Stomach (tissue), 9 donors: ENCODE data around the gene KCNT1. TPM values are rescaled to one million over a fixed set of nuclear protein-coding genes. Genes with fewer than 3 reads are reported as not detected.

Source experiments
- DNase-seq, 2 donors: peaks; one replicate each; pipeline versions ENCODE4 v3.0.0 to v3.0.0-alpha.2; 2013 to 2019
- H3K27ac ChIP-seq, 5 donors: fragments of 200-600 bp in 4 of 5; sonication (generic) in 4 of 5; one replicate each; pipeline ENCODE4 v1.5.1; 2013 to 2019; ENCODE audit warnings: mild to moderate bottlenecking in 1 of 5, moderate library complexity in 1 of 5
- H3K27me3 ChIP-seq, 3 donors: fragments of 200-600 bp; sonication (generic); one replicate each; pipeline ENCODE4 v1.5.1; 2017 to 2019; ENCODE audit warnings: mixed run types in 1 of 3
- H3K36me3 ChIP-seq, 4 donors: fragments of 200-600 bp; sonication (generic); 1 replicate in 3 of 4; 2 replicates in 1 of 4; pipeline ENCODE4 v1.5.1; 2016 to 2019
- H3K4me1 ChIP-seq, 4 donors: fragments of 200-600 bp; sonication (generic); one replicate each; pipeline ENCODE4 v1.5.1; 2016 to 2019
- H3K4me3 ChIP-seq, 4 donors: fragments of 200-600 bp; sonication (generic) in 3 of 4; one replicate each; pipeline ENCODE4 v1.5.1; 2016 to 2019; ENCODE audit warnings: mild to moderate bottlenecking in 1 of 4
- H3K9me3 ChIP-seq, 4 donors: fragments of 200-600 bp; sonication (generic); one replicate each; pipeline ENCODE4 v1.5.1; 2016 to 2019
- CTCF ChIP-seq, 7 experiments: fragments of 450-650 bp in 4 of 7; fragments of 200-600 bp in 3 of 7; sonication (generic) in 3 of 7; IDR thresholded peaks; one replicate each; pipeline ENCODE4 v1.5.1; 2016 to 2019; ENCODE audit warnings: antibody characterized with exemption in 7 of 7, control low read depth in 2 of 7, mild to moderate bottlenecking in 1 of 7
- EP300 ChIP-seq: sonication (generic); formaldehyde crosslinking; IDR thresholded peaks from one replicate; pipeline ENCODE4 v1.6.1; 2017; ENCODE audit warnings: antibody characterized with exemption
- POLR2A ChIP-seq, 4 donors: fragments of 450-650 bp; IDR thresholded peaks; one replicate each; pipeline ENCODE4 v1.6.1; 2016; ENCODE audit warnings: antibody characterized with exemption in 4 of 4, control low read depth in 2 of 4, mild to moderate bottlenecking in 1 of 4, moderate library complexity in 1 of 4
- POLR2AphosphoS5 ChIP-seq, 3 donors: sonication (generic); formaldehyde crosslinking; IDR thresholded peaks; one replicate each; pipeline ENCODE4 v1.6.1; 2016; ENCODE audit warnings: antibody characterized with exemption in 3 of 3
- WGBS, 5 donors: extraction: QIAGEN DNeasy Blood & Tissue Kit in 3 of 5; methylation state at CpG; one replicate each; pipeline versions ENCODE4 v1.1.5 to v1.1.7; 2013 to 2018; 5-methylcytosine and 5-hydroxymethylcytosine counted together
- intact Hi-C: fragments of 100-400 bp; cut with DNase I; formaldehyde crosslinking; loops from one replicate; pipeline ENCODE4 v1.15.1; 2023; ENCODE audit warnings: low total_unique reads
- polyA plus RNA-seq, 3 donors: library from polyadenylated mRNA; stranded (reverse); fragments of 200-250 nt; gene quantifications; one replicate each; pipeline ENCODE4 v1.2.3, GENCODE V29; 2013
- total RNA-seq, 5 donors: library from RNA; depleted of rRNA; stranded (reverse); fragments of >200 nt; gene quantifications; one replicate each; pipeline versions ENCODE4 v1.1.0 to v1.2.3, GENCODE V29; 2014 to 2016
- donor health status: healthy with polysubstance abuse.
- donor health status: Bipolar disorder and iron deficiency.
- donor health status: healthy.

The KCNT1 gene
- total and polyA plus RNA-seq, 8 donors, result 0.10 to 12.9 (median 0.37) TPM; not detected in 4

GRCh38 chr9:135745189-135745588, 43.2 kb downstream of the KCNT1 start:
- no peak for TF ChIP-seq POLR2AphosphoS5 (IDR thresholded peaks at IDR 0.05)
- no peak for TF ChIP-seq EP300
- no peak for TF ChIP-seq POLR2A (IDR thresholded peaks at IDR 0.05)
- no peak for TF ChIP-seq CTCF (IDR thresholded peaks at IDR 0.05)
- no peak for DNase-seq
- Histone ChIP-seq H3K36me3 (no peaks in the 10 kb centered on the region), H3K27ac (no peak overlapping the region), H3K27me3 (peaks cover 0 to 96% (median 0%) of the 10 kb centered on the region in 3 donors), H3K4me1 (no peaks in the 10 kb centered on the region), H3K9me3 (no peaks in the 10 kb centered on the region), H3K4me3 (no peak overlapping the region)
- WGBS, 5 donors, result 70 to 80% (median 78%) methylated on average over 5 to 21 of the region's 21 CpGs
- intact Hi-C loops, result no loop called here

- Histone ChIP-seq H3K9me3 (no peaks in the 10 kb centered on the region), H3K36me3 (no peaks in the 10 kb centered on the region), H3K4me1 (no peaks in the 10 kb centered on the region), H3K27me3 (peaks cover 0 to 96% (median 0%) of the 10 kb centered on the region in 3 donors), H3K27ac (no peak overlapping the region), H3K4me3 (no peak overlapping the region)
- intact Hi-C loops, result no loop called here
- DNase-seq, result no peak
- 79 to 86% (median 82%) methylated on average over 23 to 24 of the region's 24 CpGs for WGBS, 5 donors
- TF ChIP-seq EP300 (no peak), POLR2AphosphoS5 (IDR thresholded peaks at IDR 0.05) (no peak), POLR2A (IDR thresholded peaks at IDR 0.05) (no peak)
Observed at GRCh38 chr9:135745686-135746324, 43.8 kb downstream of the KCNT1 start.

GRCh38 chr9:135746565-135746964, 44.6 kb downstream of the KCNT1 start:
- H3K4me3 ChIP-seq, result no peak overlapping the region
- H3K9me3 ChIP-seq, result no peaks in the 10 kb centered on the region
- no peak overlapping the region for H3K27ac ChIP-seq
- peaks cover 0 to 90% (median 3%) of the 10 kb centered on the region in 3 donors for H3K27me3 ChIP-seq
- no peak for DNase-seq
- TF ChIP-seq POLR2AphosphoS5 (IDR thresholded peaks at IDR 0.05) (no peak), EP300 (no peak), CTCF (IDR thresholded peaks at IDR 0.05) (no peak), POLR2A (IDR thresholded peaks at IDR 0.05) (no peak)
- intact Hi-C loops, result no loop called here
- no peaks in the 10 kb centered on the region for H3K4me1 ChIP-seq
- WGBS, 5 donors, result 48 to 62% (median 57%) methylated on average over 9 of the region's 9 CpGs
- no peaks in the 10 kb centered on the region for H3K36me3 ChIP-seq

- no peaks in the 10 kb centered on the region for H3K36me3 ChIP-seq
- no peak for DNase-seq
- H3K27ac ChIP-seq, result no peak overlapping the region
- no peaks in the 10 kb centered on the region for H3K9me3 ChIP-seq
- H3K27me3 ChIP-seq, result peaks cover 0 to 83% (median 3%) of the 10 kb centered on the region in 3 donors
- TF ChIP-seq EP300 (no peak), CTCF (IDR thresholded peaks at IDR 0.05) (no peak), POLR2A (IDR thresholded peaks at IDR 0.05) (no peak), POLR2AphosphoS5 (IDR thresholded peaks at IDR 0.05) (no peak)
- intact Hi-C loops, result no loop called here
- no peaks in the 10 kb centered on the region for H3K4me1 ChIP-seq
- no peak overlapping the region for H3K4me3 ChIP-seq
- 55 to 78% (median 66%) methylated on average over 5 to 13 of the region's 13 CpGs for WGBS, 5 donors
Observed at GRCh38 chr9:135747311-135747710, 45.3 kb downstream of the KCNT1 start.

GRCh38 chr9:135748676-135749075, 46.7 kb downstream of the KCNT1 start:
- intact Hi-C loops, result no loop called here
- Histone ChIP-seq H3K27me3 (peaks cover 0 to 70% (median 3%) of the 10 kb centered on the region in 3 donors), H3K36me3 (no peaks in the 10 kb centered on the region), H3K4me3 (no peak overlapping the region), H3K9me3 (no peaks in the 10 kb centered on the region), H3K4me1 (no peaks in the 10 kb centered on the region), H3K27ac (no peak overlapping the region)
- DNase-seq, result no peak
- WGBS, 5 donors, result 63 to 79% (median 67%) methylated on average over 7 to 16 of the region's 16 CpGs
- TF ChIP-seq POLR2A (IDR thresholded peaks at IDR 0.05), result no peak
- no peak for TF ChIP-seq EP300
- no peak for TF ChIP-seq POLR2AphosphoS5 (IDR thresholded peaks at IDR 0.05)
- TF ChIP-seq CTCF (IDR thresholded peaks at IDR 0.05), result no peak
